Adrenal gland (tissue), 5 donors: ENCODE measurements around the gene ALX1.

Source experiments
- CTCF ChIP-seq, 6 experiments: fragments of 450-650 bp in 4 of 6; fragments of 200-600 bp in 2 of 6; sonication (generic) in 1 of 6; IDR thresholded peaks; 1 replicate in 5 of 6; 2 replicates in 1 of 6; pipeline versions ENCODE4 v1.5.1 to v1.8.0; 2016 to 2021; ENCODE audit warnings: antibody characterized with exemption in 6 of 6, mild to moderate bottlenecking in 2 of 6, moderate library complexity in 1 of 6
- POLR2A ChIP-seq, 2 donors: fragments of 450-650 bp; IDR thresholded peaks; one replicate each; pipeline ENCODE4 v1.6.1; 2017; ENCODE audit warnings: antibody characterized with exemption in 2 of 2, mild to moderate bottlenecking in 2 of 2, moderate library complexity in 1 of 2
- donor health status: DM: no; HTN: no; CAD: no.

- TF ChIP-seq CTCF (IDR thresholded peaks at IDR 0.05) (no peak), POLR2A (IDR thresholded peaks at IDR 0.05) (no peak)
These were observed 42.7 kb upstream of the ALX1 start for GRCh38 chr12:85237327-85237726.
